Progenitor cell of endocrine pancreas (in vitro differentiated cells): ENCODE measurements around the gene TIAM2. TPM values are rescaled to one million over a fixed set of nuclear protein-coding genes. Genes with fewer than 3 reads are reported as not detected.

Source experiments
- DNase-seq: peaks from one replicate; pipeline ENCODE4 v3.0.0; 2021; ENCODE audit warnings: low spot score; ENCODE audit not compliant: unreplicated experiment
- H3K27ac Mint-ChIP-seq: 2 replicates; pipeline ENCODE4 v1.8.0; 2021; ENCODE audit warnings: mild to moderate bottlenecking, moderate library complexity, mixed read lengths
- H3K27me3 Mint-ChIP-seq: 2 replicates; pipeline ENCODE4 v1.8.0; 2021; ENCODE audit warnings: mixed read lengths
- H3K36me3 Mint-ChIP-seq: 2 replicates; pipeline ENCODE4 v1.8.0; 2022; ENCODE audit warnings: mixed read lengths; ENCODE audit not compliant: insufficient read depth
- H3K4me1 Mint-ChIP-seq: 2 replicates; pipeline ENCODE4 v1.8.0; 2021; ENCODE audit warnings: low read depth, mixed read lengths
- H3K4me3 Mint-ChIP-seq: 2 replicates; pipeline ENCODE4 v1.8.0; 2021; ENCODE audit warnings: low read depth, mild to moderate bottlenecking, moderate library complexity, mixed read lengths
- H3K9me3 Mint-ChIP-seq: 2 replicates; pipeline ENCODE4 v1.8.0; 2021; ENCODE audit warnings: low read depth, mixed read lengths
- total RNA-seq: library from RNA; stranded (reverse); gene quantifications from 2 replicates; pipeline ENCODE4 v1.2.1, GENCODE V29; 2021
- TF ChIP-seq, protein P1 (sequence below): fragments of 200-600 bp; sonication (generic); IDR thresholded peaks from one replicate; pipeline ENCODE4 v1.5.0; 2021; ENCODE audit warnings: antibody characterized with exemption, mild to moderate bottlenecking; ENCODE audit not compliant: unreplicated experiment

The TIAM2 gene
- total RNA-seq, 1 donor from 2014 or later: 14.3 TPM

DNA sequence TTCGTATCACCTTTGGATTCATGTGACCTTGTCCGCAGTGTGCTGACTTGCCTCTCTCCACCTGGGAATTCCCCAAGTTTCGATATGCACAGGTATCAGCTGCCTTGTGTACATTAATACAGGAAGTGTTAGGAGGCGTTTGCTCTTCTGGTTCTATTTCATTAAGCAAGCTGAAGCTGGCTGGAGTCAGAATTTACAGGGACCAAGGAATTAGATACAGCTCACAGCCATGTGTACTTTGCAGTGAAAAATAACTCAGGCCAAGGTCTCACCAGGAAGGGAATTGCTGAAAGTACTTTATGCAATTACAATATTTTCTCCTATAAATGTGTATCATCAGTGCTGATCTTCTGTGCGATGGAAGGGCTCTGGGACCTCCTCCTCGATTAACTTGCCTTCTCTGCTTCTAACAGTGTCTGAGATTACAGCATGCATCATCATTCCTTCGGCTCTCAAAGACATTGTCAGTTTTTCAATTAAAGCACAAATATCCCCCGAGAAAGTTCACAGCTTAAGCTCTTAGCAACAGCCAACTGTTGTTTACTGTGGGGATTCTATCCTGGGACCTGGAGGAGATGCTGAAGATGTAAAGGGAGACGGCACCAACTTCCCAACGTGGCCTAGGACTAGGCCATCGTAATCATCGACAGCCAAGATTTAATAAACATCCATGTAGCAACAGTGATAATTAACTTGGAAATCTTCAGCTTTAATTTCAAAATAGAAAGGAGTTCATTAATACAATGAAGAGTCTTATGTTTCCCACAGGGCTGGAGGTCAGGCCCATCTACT is 13.8 kb upstream of the TIAM2 start:
- Mint-ChIP-seq H3K27me3 (no peaks in the 10 kb centered on the region), H3K4me3 (no peak overlapping the region), H3K27ac (no peak overlapping the region), H3K9me3 (peaks cover 2% of the 10 kb centered on the region), H3K4me1 (peaks cover 7% of the 10 kb centered on the region), H3K36me3 (no peaks in the 10 kb centered on the region)
- no peak for DNase-seq
- TF ChIP-seq, protein P1, sequence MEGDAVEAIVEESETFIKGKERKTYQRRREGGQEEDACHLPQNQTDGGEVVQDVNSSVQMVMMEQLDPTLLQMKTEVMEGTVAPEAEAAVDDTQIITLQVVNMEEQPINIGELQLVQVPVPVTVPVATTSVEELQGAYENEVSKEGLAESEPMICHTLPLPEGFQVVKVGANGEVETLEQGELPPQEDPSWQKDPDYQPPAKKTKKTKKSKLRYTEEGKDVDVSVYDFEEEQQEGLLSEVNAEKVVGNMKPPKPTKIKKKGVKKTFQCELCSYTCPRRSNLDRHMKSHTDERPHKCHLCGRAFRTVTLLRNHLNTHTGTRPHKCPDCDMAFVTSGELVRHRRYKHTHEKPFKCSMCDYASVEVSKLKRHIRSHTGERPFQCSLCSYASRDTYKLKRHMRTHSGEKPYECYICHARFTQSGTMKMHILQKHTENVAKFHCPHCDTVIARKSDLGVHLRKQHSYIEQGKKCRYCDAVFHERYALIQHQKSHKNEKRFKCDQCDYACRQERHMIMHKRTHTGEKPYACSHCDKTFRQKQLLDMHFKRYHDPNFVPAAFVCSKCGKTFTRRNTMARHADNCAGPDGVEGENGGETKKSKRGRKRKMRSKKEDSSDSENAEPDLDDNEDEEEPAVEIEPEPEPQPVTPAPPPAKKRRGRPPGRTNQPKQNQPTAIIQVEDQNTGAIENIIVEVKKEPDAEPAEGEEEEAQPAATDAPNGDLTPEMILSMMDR: no peak

DNA sequence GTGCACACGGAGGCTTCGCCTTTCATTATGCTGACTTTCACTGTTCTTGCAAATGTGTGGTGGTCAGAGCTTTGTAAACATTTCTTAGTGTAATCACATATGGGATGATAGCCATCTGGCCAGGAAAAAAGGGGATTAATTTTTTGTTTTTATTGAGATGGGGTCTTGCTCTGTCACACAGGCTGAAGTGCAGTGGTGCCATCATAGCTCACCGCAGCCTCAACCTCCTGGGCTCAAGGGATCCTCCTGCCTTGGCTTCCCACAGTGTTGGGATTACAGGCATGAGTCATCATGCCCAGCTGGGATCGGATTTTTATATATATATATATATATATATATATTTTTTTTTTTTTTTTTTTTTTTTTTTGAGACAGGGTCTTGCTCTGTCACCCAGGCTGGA is 11.0 kb upstream of the TIAM2 start:
- peaks cover 3% of the 10 kb centered on the region for H3K9me3 Mint-ChIP-seq
- H3K27me3 Mint-ChIP-seq: no peaks in the 10 kb centered on the region
- H3K36me3 Mint-ChIP-seq: peaks cover 4% of the 10 kb centered on the region
- H3K4me3 Mint-ChIP-seq: no peak overlapping the region
- H3K4me1 Mint-ChIP-seq: peaks cover 7% of the 10 kb centered on the region
- H3K27ac Mint-ChIP-seq: no peak overlapping the region
- DNase-seq: no peak
- TF ChIP-seq, protein P1: no peak

DNA sequence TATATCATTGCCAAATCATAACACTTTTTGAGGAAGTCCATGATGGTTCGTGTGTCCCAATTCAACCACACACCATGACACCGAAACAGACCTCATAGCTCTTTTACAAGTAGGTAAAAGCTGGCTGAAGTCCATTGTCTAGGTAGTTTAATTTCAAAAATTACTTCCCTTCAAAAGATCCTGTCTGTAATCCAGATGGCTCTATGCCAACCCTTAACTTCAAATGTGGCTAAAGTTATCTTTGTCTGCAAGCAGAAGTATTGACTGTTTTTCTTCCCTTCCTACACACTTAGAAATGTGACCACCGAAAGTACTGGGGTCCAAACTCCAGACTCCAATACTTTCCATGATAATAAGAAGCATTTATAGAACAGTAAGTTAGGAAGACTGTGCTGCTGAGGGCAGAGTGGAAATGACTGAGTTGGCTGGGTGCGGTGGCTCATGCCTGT is 8.3 kb upstream of the TIAM2 start:
- TF ChIP-seq, protein P1: no peak

DNA sequence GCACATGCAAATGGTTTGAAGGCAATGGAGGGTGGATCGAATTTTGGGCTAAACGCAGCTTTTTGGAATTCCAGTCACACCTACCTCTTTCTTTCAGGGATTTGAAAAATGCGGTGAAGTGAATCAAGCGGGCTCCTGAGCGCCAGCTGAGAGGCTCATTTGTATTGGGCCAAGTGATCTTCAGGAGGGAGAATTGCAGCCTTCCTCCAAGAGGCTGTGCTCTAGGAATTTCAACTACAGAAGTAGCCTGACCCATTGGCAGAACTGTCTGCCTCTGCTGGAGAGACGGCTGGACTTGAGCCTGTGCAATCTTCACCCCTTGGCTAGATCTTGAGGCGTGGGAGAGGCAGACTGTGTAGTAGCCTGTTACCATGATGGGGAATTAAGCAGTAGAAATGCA is 5.7 kb upstream of the TIAM2 start:
- H3K36me3 Mint-ChIP-seq: peaks cover 4% of the 10 kb centered on the region
- H3K4me1 Mint-ChIP-seq: no peaks in the 10 kb centered on the region
- H3K27me3 Mint-ChIP-seq: peaks cover 18% of the 10 kb centered on the region
- no peak for DNase-seq
- H3K4me3 Mint-ChIP-seq: no peak overlapping the region
- H3K9me3 Mint-ChIP-seq: peaks cover 3% of the 10 kb centered on the region
- TF ChIP-seq, protein P1: no peak
- H3K27ac Mint-ChIP-seq: no peak overlapping the region

More for the DNA sequence above, 8.3 kb upstream of the TIAM2 start:
- H3K27me3 Mint-ChIP-seq: peaks cover 7% of the 10 kb centered on the region
- H3K36me3 Mint-ChIP-seq: peaks cover 4% of the 10 kb centered on the region
- no peak overlapping the region for H3K4me3 Mint-ChIP-seq
- H3K9me3 Mint-ChIP-seq: peaks cover 3% of the 10 kb centered on the region
- no peaks in the 10 kb centered on the region for H3K4me1 Mint-ChIP-seq
- no peak for DNase-seq
- no peak overlapping the region for H3K27ac Mint-ChIP-seq

DNA sequence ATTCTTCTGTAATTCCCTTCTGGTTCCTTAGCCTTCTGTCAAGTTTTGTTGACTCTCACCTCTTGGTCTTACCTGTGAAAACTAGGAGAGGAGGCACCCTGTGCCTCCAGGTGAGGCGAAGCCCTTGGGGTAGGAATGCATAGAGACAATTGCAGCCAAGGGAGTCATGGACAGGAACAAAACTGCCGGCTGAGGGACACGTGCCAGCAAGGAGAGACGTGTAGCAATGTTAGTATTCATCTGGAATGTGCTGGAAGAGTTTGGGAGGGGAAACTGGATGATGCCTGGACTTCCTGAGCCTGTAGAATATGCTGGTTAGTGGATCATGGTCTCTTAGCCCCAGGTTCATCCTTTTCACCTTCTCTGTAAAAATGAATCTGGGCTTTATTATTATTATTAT is 3.9 kb upstream of the TIAM2 start:
- Mint-ChIP-seq H3K27me3 (peaks cover 26% of the 10 kb centered on the region), H3K4me1 (peaks cover 3% of the 10 kb centered on the region), H3K9me3 (peaks cover 3% of the 10 kb centered on the region), H3K36me3 (peaks cover 4% of the 10 kb centered on the region), H3K27ac (no peak overlapping the region), H3K4me3 (no peak overlapping the region)
- TF ChIP-seq, protein P1: no peak
- no peak for DNase-seq
